HG03354 (cell line): Measurements from ENCODE around the gene ALS2CL.

Source experiments
- ATAC-seq: cut with Tn5 transposase; IDR thresholded peaks from one replicate; pipeline ENCODE4 v1.9.1; 2021; ENCODE audit warnings: mild to moderate bottlenecking; ENCODE audit not compliant: unreplicated experiment, poor library complexity, severe bottlenecking

The ALS2CL gene

GRCh38 chr3:46681856-46682540 lies 11.5 kb downstream of the ALS2CL start:
- no peak for ATAC-seq

- ATAC-seq, result no peak
Measured at GRCh38 chr3:46681387-46681786, 12.1 kb downstream of the ALS2CL start.

- ATAC-seq, result no peak
Measured at GRCh38 chr3:46680298-46680826, 13.1 kb downstream of the ALS2CL start.

GRCh38 chr3:46679681-46680080 lies 13.8 kb downstream of the ALS2CL start:
- no peak for ATAC-seq

- no peak for ATAC-seq
Measured at GRCh38 chr3:46678280-46678679, 15.2 kb downstream of the ALS2CL start.

GRCh38 chr3:46677411-46677726 lies 16.1 kb downstream of the ALS2CL start:
- ATAC-seq, result no peak

- ATAC-seq, result no peak
Measured at GRCh38 chr3:46676601-46677410, 16.7 kb downstream of the ALS2CL start.

GRCh38 chr3:46675843-46676567 lies 17.5 kb downstream of the ALS2CL start:
- no peak for ATAC-seq

GRCh38 chr3:46675426-46675825 lies 18.1 kb downstream of the ALS2CL start:
- ATAC-seq, result no peak

GRCh38 chr3:46674031-46674845 lies 19.2 kb downstream of the ALS2CL start:
- ATAC-seq, result no peak

GRCh38 chr3:46673151-46674030 lies 20.1 kb downstream of the ALS2CL start:
- no peak for ATAC-seq

GRCh38 chr3:46672349-46672695 lies 21.2 kb downstream of the ALS2CL start:
- no peak for ATAC-seq

- no peak for ATAC-seq
Measured at GRCh38 chr3:46671541-46672348, 21.7 kb downstream of the ALS2CL start.

GRCh38 chr3:46670891-46671427 lies 22.5 kb downstream of the ALS2CL start:
- no peak for ATAC-seq

- ATAC-seq, result no peak
Measured at GRCh38 chr3:46670000-46670890, 23.2 kb downstream of the ALS2CL start.

GRCh38 chr3:46669191-46669999 lies 24.1 kb downstream of the ALS2CL start:
- no peak for ATAC-seq
